ENCODE results near the gene SLC26A8.
A peak's percentile ranks its signal among the peaks of the same experiment; 100 is the strongest.
"Not testable (repeated sequence)": the region's sequence is repeated elsewhere in the genome, so short reads cannot be mapped to it uniquely, and the experiment has no call there.

SLC26A8 gene

GRCh38 chr6:36050305-36050704 is 25.9 kb upstream of the SLC26A8 start:
- no peak for DNase-seq (ENCODE audit: low read depth)

DNA sequence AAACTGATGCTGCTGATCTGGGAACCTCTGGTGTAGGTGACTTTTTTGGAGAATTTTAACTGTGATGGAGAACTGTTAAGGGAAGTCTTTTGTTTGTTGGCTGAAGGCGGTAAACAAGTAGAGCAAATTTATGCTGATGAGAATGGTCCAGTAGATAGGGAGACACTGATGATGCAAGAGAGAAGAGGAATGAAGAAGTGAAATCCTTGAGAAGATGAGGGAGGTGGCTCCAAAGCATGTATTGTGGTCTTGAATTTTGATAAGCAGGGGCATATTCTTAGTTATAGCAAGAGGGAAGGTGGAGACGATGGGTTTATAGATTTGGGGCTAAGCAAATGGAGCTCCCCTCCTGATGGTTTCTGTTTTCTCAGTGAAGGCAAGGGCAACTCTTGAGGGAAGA is 25.1 kb upstream of the SLC26A8 start:
- no peak for DNase-seq (ENCODE audit: low read depth)

DNA sequence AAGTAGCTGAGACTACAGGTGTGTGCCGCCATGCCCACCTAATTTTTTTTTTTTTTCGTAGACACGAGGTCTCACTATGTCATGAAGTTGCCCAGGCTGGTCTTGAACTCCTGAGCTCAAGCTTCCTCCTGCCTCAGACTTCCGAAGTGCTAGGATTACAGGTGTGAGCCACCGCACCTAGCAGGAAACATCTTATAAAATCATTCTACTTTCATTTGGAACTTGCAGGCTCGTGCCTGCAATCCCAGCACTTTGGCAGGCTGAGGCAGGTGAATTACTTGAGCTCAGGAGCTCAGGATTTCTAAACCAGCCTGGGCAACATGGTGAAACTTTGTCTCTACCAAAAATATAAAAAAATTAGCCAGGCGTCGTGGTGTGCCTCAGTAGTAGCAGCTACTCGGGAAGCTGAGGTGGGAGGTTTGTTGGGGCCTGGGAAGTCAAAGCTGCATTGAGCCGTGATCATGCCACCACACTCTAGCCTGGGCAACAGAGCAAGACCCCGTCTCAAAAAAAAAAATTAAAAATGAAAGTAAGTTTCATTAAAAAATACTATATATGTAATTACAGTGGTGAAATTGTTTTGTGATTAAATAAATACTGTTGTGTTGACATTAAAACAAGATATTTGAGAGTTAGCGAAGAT is 18.3 kb upstream of the SLC26A8 start:
- DNase-seq (ENCODE audit: low read depth), result no peak

DNA sequence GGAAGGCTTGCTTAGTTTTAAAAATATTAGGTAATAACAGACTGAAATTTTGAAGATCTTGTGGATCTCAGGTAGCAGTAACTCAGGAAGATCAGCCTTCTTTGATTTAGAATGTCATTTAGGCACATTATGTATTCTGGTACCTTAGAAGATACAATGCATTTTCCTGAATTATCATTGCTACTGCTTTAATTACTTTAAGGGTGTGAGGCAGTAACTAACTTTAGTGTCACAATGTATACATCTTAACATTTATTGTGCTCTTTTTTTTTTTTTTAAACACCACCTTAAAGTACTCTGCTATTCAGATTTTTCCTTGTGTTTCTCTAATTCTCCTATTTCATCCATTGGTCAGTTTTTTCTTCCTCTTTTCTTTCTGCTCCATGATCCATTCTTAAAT is 16.5 kb upstream of the SLC26A8 start:
- no peak for DNase-seq (ENCODE audit: low read depth)

- no peak for DNase-seq (ENCODE audit: low read depth)
These were observed 14.7 kb upstream of the SLC26A8 start for GRCh38 chr6:36039112-36039511.

DNA sequence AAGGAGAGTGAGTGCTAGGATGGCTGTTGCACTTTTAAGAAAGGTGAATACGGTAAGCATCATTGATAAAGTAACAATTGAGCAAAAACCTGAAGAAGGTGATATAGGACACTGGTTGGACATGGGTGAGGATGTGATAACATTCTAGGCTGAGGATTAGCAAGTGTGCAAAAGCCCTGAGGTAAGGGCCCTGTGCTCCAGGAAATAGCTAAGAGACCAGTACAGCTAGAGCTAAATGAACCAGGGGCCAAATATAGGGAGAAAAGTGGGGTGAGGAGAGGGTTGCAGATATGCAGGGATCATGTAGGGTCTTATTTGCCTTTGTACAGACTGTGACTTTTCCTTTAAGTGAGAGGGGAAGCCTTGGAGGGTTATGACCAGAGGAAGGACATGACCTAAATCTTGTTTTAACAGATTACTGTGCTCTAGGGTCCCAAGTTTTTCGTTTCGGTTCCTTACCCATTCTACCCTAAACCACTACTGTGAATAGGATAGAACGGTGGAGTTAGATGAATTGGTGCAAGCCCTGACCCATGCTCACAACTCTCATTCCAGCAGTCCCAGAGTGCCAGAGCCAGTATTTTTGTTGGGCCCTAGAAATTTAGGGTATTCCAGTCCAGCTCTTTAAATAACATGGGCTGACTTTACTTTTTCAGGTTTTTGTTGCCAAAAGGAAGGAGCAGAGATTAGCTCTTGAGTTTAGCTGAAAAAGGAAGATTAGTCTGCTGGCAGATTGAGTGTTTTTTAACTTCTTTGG is 13.9 kb upstream of the SLC26A8 start:
- DNase-seq (ENCODE audit: low read depth), result no peak

DNA sequence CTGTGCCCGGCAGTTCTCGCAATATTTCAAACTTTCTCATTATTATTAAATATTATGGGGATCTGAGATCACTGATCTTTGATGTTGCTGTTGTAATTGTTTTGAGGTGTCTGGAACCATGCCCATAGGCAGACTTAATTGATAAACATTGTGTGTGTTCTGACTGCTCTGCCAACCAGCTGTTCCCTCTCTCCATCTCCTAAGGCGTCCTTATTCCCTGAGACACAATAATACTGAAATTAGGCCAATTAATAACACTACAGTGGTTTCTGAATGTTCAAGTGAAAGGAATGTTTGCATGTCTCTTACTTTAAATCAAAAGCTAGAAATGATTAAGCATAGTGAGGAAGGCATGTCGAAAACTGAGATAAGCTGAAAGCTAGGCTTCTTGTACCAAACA is 10.8 kb upstream of the SLC26A8 start:
- no peak for DNase-seq (ENCODE audit: low read depth)

GRCh38 chr6:36034441-36034840 is 10.0 kb upstream of the SLC26A8 start:
- no peak for DNase-seq (ENCODE audit: low read depth)

DNA sequence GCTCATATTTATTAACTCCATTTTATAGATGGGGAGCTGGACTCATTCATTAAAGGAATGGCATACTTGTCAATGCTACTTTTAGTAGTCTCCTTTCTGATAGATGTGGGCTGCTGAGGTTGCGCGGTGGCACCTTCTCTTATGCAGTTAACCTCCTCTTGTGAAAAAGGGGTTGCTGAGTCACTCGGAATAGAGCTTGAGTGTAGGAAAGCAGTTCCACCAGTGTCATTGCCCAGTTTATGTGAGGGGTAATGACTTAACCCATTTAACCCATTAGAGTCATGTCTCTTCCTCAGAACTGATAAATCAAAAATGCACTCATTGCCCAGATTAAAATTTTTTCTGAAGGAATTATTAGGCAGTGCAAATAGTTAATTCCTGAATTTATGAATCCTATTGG is 9.5 kb upstream of the SLC26A8 start:
- DNase-seq (ENCODE audit: low read depth), result no peak

DNA sequence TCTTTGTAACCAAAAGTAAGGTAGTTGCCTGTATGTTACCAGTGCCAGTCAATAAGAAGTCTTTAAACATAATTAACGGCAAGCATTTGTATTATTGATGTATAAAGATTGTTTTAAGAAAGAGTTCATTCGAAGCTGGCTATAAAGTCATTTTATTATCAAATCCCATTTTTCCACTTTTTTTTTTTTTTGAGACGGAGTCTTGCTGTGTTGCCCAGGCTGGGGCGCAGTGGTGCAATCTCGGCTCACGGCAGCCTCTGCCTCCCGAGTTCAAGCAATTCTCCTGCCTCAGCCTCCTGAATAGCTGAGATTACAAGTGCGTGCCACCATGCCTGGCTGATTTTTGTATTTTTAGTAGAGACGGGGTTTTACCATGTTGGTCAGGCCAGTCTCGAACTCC is 8.7 kb upstream of the SLC26A8 start:
- DNase-seq (ENCODE audit: low read depth), result not testable (repeated sequence)

DNA sequence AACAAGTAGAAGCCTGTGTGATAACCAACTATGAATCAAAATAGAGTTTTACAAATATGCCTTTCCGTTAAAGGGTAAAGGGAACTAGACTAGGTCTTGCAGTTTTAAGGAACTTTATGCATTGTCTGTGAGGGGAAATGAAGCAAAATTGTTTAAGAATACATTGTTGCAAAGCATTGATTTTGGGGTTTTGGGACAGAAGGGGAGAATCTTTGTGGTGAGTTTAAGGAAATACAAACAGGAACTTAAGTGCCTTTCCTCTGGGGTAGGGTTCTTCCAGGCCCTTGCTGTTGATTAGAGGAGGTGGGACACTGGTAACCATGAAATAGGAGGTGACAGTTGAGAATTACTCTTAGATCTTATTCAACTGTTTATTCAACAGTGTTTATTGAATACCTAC is 7.8 kb upstream of the SLC26A8 start:
- DNase-seq (ENCODE audit: low read depth), result no peak

GRCh38 chr6:36029464-36029863 is 5.0 kb upstream of the SLC26A8 start:
- DNase-seq (ENCODE audit: low read depth), result no peak

DNA sequence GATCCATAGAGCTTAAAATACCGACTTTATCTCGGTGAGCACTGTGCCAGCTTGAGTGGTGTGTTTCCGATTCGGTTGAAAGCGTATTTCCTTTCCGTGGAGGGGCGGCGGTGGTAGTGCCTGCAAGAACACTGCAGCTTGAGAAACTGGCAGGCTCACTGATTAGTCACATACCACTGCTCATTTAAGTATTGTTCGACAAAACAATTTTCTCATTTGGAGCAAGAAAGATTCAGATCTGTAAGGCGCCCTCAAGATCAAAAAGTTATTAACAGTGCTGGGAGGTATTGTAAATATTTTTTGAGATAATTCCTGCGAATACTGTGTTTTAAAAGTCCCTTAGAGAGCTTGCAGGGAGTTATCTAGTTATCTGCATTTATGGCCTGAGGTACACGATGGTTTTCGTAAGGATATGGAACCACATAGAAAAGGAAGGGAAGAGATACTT is 4.5 kb upstream of the SLC26A8 start:
- peak; percentile 56 for DNase-seq (ENCODE audit: low read depth)

GRCh38 chr6:36028088-36028876 is 3.8 kb upstream of the SLC26A8 start:
- DNase-seq (ENCODE audit: low read depth), result peak; percentile 23

DNA sequence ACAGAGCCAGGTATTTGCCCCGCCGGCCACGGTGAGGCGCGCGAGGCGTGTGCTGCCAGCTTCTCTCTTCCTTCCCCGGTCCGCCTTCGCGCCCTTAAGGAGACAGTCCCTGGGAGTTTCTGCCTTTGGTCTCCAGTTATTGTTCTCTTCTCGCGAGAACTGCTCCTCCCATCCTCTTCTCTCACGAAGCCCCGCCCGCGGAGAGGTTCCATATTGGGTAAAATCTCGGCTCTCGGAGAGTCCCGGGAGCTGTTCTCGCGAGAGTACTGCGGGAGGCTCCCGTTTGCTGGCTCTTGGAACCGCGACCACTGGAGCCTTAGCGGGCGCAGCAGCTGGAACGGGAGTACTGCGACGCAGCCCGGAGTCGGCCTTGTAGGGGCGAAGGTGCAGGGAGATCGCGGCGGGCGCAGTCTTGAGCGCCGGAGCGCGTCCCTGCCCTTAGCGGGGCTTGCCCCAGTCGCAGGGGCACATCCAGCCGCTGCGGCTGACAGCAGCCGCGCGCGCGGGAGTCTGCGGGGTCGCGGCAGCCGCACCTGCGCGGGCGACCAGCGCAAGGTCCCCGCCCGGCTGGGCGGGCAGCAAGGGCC is 3.2 kb upstream of the SLC26A8 start, which contains the start of gene MAPK14:
Gene MAPK14 (plus strand): TSS at position 308 of the 587 bp plus-strand sequence. CDS start 350 bp downstream, outside the sequence.
- DNase-seq (ENCODE audit: low read depth), result peak; percentile 99

GRCh38 chr6:36025932-36026327 is 1.5 kb upstream of the SLC26A8 start:
- no peak for DNase-seq (ENCODE audit: low read depth)

GRCh38 chr6:36025260-36025931 is 955 bp upstream of the SLC26A8 start:
- no peak for DNase-seq (ENCODE audit: low read depth)

DNA sequence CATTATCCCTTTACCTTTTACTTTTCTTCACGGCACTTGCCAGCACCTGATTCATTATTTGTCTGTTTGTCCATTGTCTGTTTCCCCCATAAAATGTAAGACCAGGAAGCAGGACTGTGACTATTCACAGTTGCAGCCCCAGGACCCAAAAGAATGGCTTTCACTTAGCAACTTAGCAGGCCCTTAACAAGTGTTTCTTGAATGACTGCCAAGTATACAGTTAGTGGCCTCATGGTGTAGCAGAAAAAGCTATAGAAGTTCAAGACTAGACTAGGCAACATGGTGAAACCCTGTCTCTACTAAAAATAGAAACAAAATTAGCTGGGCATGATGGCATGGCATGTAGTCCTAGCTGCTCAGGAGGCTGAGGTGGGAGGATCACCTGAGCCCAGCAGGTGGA is 4.3 kb downstream of the SLC26A8 start:
- no peak for DNase-seq (ENCODE audit: low read depth)

GRCh38 chr6:36019167-36019566 is 5.3 kb downstream of the SLC26A8 start:
- no peak for DNase-seq (ENCODE audit: low read depth)

GRCh38 chr6:36018339-36018738 is 6.1 kb downstream of the SLC26A8 start:
- no peak for DNase-seq (ENCODE audit: low read depth)

DNA sequence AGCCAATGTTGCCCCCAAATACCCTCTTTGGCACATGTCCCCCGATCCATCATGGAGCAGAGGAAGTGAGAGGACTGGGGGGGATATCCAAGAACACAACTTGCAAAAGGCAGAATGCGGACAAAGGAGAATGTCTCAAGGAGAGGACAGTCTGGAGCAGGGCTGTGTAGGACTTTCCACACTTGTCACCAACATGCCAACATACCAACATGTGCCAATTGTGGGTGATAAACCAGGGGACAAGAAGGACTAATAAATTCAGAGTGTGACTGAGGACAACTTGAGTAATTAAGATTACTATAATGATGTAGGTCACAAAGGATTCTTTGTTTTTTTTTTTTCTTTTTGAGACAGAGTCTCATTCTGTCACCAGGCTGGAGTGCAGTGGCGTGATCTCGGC is 8.8 kb downstream of the SLC26A8 start:
- DNase-seq (ENCODE audit: low read depth), result no peak

DNA sequence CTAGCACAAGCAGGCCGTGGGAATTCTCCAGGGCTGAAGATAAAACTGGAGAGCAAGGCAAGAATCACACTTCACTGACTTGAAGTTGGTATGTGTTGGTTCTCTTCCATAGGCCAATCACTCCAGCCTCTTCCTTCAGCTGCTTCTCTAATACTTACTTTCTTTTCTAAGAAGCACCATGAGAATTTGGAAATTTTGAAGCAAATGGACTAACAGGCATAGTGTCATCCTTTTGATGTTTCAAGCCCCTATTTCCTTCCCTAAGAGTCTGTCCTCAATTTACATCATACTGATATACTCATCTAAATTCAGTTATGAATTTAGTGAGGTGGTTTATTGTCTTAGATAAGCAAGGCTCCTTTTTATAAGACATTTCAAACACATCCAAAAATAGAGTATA is 24.0 kb downstream of the SLC26A8 start:
- DNase-seq (ENCODE audit: low read depth), result no peak
